Tibial nerve (tissue), 3 donors: ENCODE results near the gene HECTD4.

ENCODE experiments used
- CTCF ChIP-seq, 5 experiments: fragments of 200-600 bp in 3 of 5; fragments of 450-650 bp in 2 of 5; sonication (generic) in 3 of 5; IDR thresholded peaks; one replicate each; pipeline ENCODE4 v1.5.1; 2016 to 2019; ENCODE audit warnings: antibody characterized with exemption in 5 of 5, mild to moderate bottlenecking in 3 of 5, moderate library complexity in 2 of 5
- POLR2A ChIP-seq, 2 donors: fragments of 450-650 bp; IDR thresholded peaks; one replicate each; pipeline ENCODE4 v1.6.1; 2017; ENCODE audit warnings: antibody characterized with exemption in 2 of 2, mild to moderate bottlenecking in 2 of 2, moderate library complexity in 2 of 2

- TF ChIP-seq CTCF (IDR thresholded peaks at IDR 0.05) (no peak), POLR2A (IDR thresholded peaks at IDR 0.05) (no peak)
Measured at GRCh38 chr12:112386726-112387125, 4.5 kb upstream of the HECTD4 start.
